ENCODE measurements around the gene IL22RA2. TPM values are rescaled to one million over a fixed set of nuclear protein-coding genes. Genes with fewer than 3 reads are reported as not detected.
"Not testable (repeated sequence)": the region's sequence is repeated elsewhere in the genome, so short reads cannot be mapped to it uniquely, and the experiment has no call there.

IL22RA2 gene
- total and polyA plus RNA-seq, 7 experiments from 2014 or later = not detected

- no peak for DNase-seq
- Histone ChIP-seq H3K4me3 (ENCODE audit: low read length) (no peak overlapping the region), H3K4me1 (ENCODE audit: control insufficient read depth in 2 of 2, insufficient read depth in 2 of 2, low read length in 2 of 2) (peaks cover 21 to 41% of the 10 kb centered on the region in 2 donors), H3K27me3 (ENCODE audit: control insufficient read depth in 2 of 2, insufficient read depth in 2 of 2, low read length in 2 of 2) (no peaks in the 10 kb centered on the region), H3K9me3 (ENCODE audit: control insufficient read depth in 2 of 3, low read length in 3 of 3) (no peaks in the 10 kb centered on the region), H3K36me3 (ENCODE audit: control insufficient read depth in 2 of 3, insufficient read depth in 3 of 3, low read length in 3 of 3) (no peaks in the 10 kb centered on the region), H3K27ac (ENCODE audit: low read depth, low read length) (no peak overlapping the region)
- peaks cover 37 to 89% (median 61%) of the 10 kb centered on the region in 7 donors for H3K4me1 Mint-ChIP-seq
- H3K27ac Mint-ChIP-seq = peak overlapping the region in 1 of 9 donors; percentile 56
- ChIA-PET CTCF (no interaction called here), POLR2A (interaction anchor here (0.6 kb wide), 1 partner anchor 12 kb away, joined by 3 read pairs; no protein-coding TSS in a partner anchor)
- H3K9me3 Mint-ChIP-seq = peaks cover 0 to 18% (median 3%) of the 10 kb centered on the region in 11 donors
- no peaks in the 10 kb centered on the region for H3K27me3 Mint-ChIP-seq
- no peak for ATAC-seq
- intact Hi-C loops (cut with micrococcal nuclease) = loop anchor here in 1 of 2 donors (10.0 kb wide), 1 partner anchor 1561 kb away; the partner anchor contains the start of gene CCDC28A
- H3K36me3 Mint-ChIP-seq = peaks cover 6 to 58% (median 31%) of the 10 kb centered on the region in 5 donors
- peak overlapping the region in 4 of 10 donors; percentile 6 to 42 (median 8) for H3K4me3 Mint-ChIP-seq
Measured at GRCh38 chr6:137213331-137213740, 39.9 kb upstream of the IL22RA2 start.

GRCh38 chr6:137211910-137212309 lies 38.5 kb upstream of the IL22RA2 start:
- peak overlapping the region in 1 of 9 donors; percentile 27 for H3K27ac Mint-ChIP-seq
- CTCF ChIA-PET = no interaction called here
- no peaks in the 10 kb centered on the region for H3K27me3 Mint-ChIP-seq
- ATAC-seq (no peak), DNase-seq (no peak)
- intact Hi-C loops (cut with micrococcal nuclease) = loop anchor here in 1 of 2 donors (10.0 kb wide), 1 partner anchor 1563 kb away; the partner anchor contains the start of gene CCDC28A
- H3K36me3 ChIP-seq (ENCODE audit: control insufficient read depth in 2 of 3, insufficient read depth in 3 of 3, low read length in 3 of 3) = no peaks in the 10 kb centered on the region
- no peaks in the 10 kb centered on the region for H3K27me3 ChIP-seq (ENCODE audit: control insufficient read depth in 2 of 2, insufficient read depth in 2 of 2, low read length in 2 of 2)
- POLR2A ChIA-PET = no interaction called here
- no peak overlapping the region for H3K4me3 Mint-ChIP-seq
- H3K4me1 ChIP-seq (ENCODE audit: control insufficient read depth in 2 of 2, insufficient read depth in 2 of 2, low read length in 2 of 2) = peaks cover 12 to 30% of the 10 kb centered on the region in 2 donors
- H3K36me3 Mint-ChIP-seq = peaks cover 6 to 66% (median 40%) of the 10 kb centered on the region in 5 donors
- H3K27ac ChIP-seq (ENCODE audit: low read depth, low read length) = no peak overlapping the region
- H3K4me1 Mint-ChIP-seq = peaks cover 25 to 83% (median 55%) of the 10 kb centered on the region in 7 donors
- peaks cover 0 to 25% (median 3%) of the 10 kb centered on the region in 11 donors for H3K9me3 Mint-ChIP-seq
- H3K9me3 ChIP-seq (ENCODE audit: control insufficient read depth in 2 of 3, low read length in 3 of 3) = no peaks in the 10 kb centered on the region
- no peak overlapping the region for H3K4me3 ChIP-seq (ENCODE audit: low read length)

GRCh38 chr6:137210903-137211302 lies 37.5 kb upstream of the IL22RA2 start:
- Histone ChIP-seq H3K9me3 (ENCODE audit: control insufficient read depth in 2 of 3, low read length in 3 of 3) (no peaks in the 10 kb centered on the region), H3K4me3 (ENCODE audit: low read length) (no peak overlapping the region), H3K36me3 (ENCODE audit: control insufficient read depth in 2 of 3, insufficient read depth in 3 of 3, low read length in 3 of 3) (peaks cover 0 to 5% (median 0%) of the 10 kb centered on the region in 3 experiments), H3K27me3 (ENCODE audit: control insufficient read depth in 2 of 2, insufficient read depth in 2 of 2, low read length in 2 of 2) (no peaks in the 10 kb centered on the region), H3K4me1 (ENCODE audit: control insufficient read depth in 2 of 2, insufficient read depth in 2 of 2, low read length in 2 of 2) (peaks cover 12 to 23% of the 10 kb centered on the region in 2 donors), H3K27ac (ENCODE audit: low read depth, low read length) (no peak overlapping the region)
- peaks cover 0 to 25% (median 3%) of the 10 kb centered on the region in 11 donors for H3K9me3 Mint-ChIP-seq
- ATAC-seq (no peak), DNase-seq (no peak)
- CTCF ChIA-PET = no interaction called here
- H3K27ac Mint-ChIP-seq = no peak overlapping the region
- peaks cover 19 to 77% (median 51%) of the 10 kb centered on the region in 7 donors for H3K4me1 Mint-ChIP-seq
- peaks cover 10 to 69% (median 43%) of the 10 kb centered on the region in 5 donors for H3K36me3 Mint-ChIP-seq
- POLR2A ChIA-PET = interaction anchor here (0.6 kb wide), 1 partner anchor 349 kb away, joined by 3 read pairs; no protein-coding TSS in a partner anchor
- H3K27me3 Mint-ChIP-seq = no peaks in the 10 kb centered on the region
- no peak overlapping the region for H3K4me3 Mint-ChIP-seq
- intact Hi-C loops (cut with micrococcal nuclease) = loop anchor here in 1 of 2 donors (10.0 kb wide), 1 partner anchor 1564 kb away; the partner anchor contains the start of gene CCDC28A

GRCh38 chr6:137208279-137208678 lies 34.8 kb upstream of the IL22RA2 start:
- H3K9me3 Mint-ChIP-seq = peaks cover 0 to 19% (median 3%) of the 10 kb centered on the region in 11 donors
- intact Hi-C loops (cut with micrococcal nuclease) = no loop called here
- H3K36me3 ChIP-seq (ENCODE audit: control insufficient read depth in 2 of 3, insufficient read depth in 3 of 3, low read length in 3 of 3) = peaks cover 0 to 21% (median 17%) of the 10 kb centered on the region in 3 experiments
- no peak overlapping the region for H3K4me3 Mint-ChIP-seq
- no peaks in the 10 kb centered on the region for H3K9me3 ChIP-seq (ENCODE audit: control insufficient read depth in 2 of 3, low read length in 3 of 3)
- CTCF ChIA-PET = interaction anchor here (0.6 kb wide), 1 partner anchor 676 kb away, joined by 4 read pairs; no protein-coding TSS in a partner anchor
- no peak overlapping the region for H3K27ac Mint-ChIP-seq
- DNase-seq (no peak), ATAC-seq (no peak)
- H3K27me3 ChIP-seq (ENCODE audit: control insufficient read depth in 2 of 2, insufficient read depth in 2 of 2, low read length in 2 of 2) = no peaks in the 10 kb centered on the region
- H3K4me3 ChIP-seq (ENCODE audit: low read length) = no peak overlapping the region
- H3K4me1 ChIP-seq (ENCODE audit: control insufficient read depth in 2 of 2, insufficient read depth in 2 of 2, low read length in 2 of 2) = peaks cover 2 to 5% of the 10 kb centered on the region in 2 donors
- H3K4me1 Mint-ChIP-seq = peaks cover 12 to 51% (median 33%) of the 10 kb centered on the region in 7 donors
- POLR2A ChIA-PET = no interaction called here
- H3K27me3 Mint-ChIP-seq = no peaks in the 10 kb centered on the region
- no peak overlapping the region for H3K27ac ChIP-seq (ENCODE audit: low read depth, low read length)
- H3K36me3 Mint-ChIP-seq = peaks cover 21 to 69% (median 58%) of the 10 kb centered on the region in 5 donors

GRCh38 chr6:137207457-137207856 lies 34.0 kb upstream of the IL22RA2 start:
- H3K27me3 Mint-ChIP-seq; H3K4me3 Mint-ChIP-seq; H3K27ac Mint-ChIP-seq; CTCF ChIA-PET; H3K4me1 ChIP-seq (ENCODE audit: control insufficient read depth in 2 of 2, insufficient read depth in 2 of 2, low read length in 2 of 2); intact Hi-C loops (cut with micrococcal nuclease); H3K27ac ChIP-seq (ENCODE audit: low read depth, low read length); H3K4me3 ChIP-seq (ENCODE audit: low read length); H3K9me3 ChIP-seq (ENCODE audit: control insufficient read depth in 2 of 3, low read length in 3 of 3); ATAC-seq; POLR2A ChIA-PET; H3K27me3 ChIP-seq (ENCODE audit: control insufficient read depth in 2 of 2, insufficient read depth in 2 of 2, low read length in 2 of 2); DNase-seq: not testable (repeated sequence)
- H3K36me3 ChIP-seq (ENCODE audit: control insufficient read depth in 2 of 3, insufficient read depth in 3 of 3, low read length in 3 of 3) = peaks cover 0 to 25% (median 18%) of the 10 kb centered on the region in 3 experiments
- H3K36me3 Mint-ChIP-seq = peaks cover 22 to 69% (median 57%) of the 10 kb centered on the region in 5 donors
- H3K4me1 Mint-ChIP-seq = peaks cover 7 to 45% (median 27%) of the 10 kb centered on the region in 7 donors
- H3K9me3 Mint-ChIP-seq = peaks cover 0 to 17% (median 3%) of the 10 kb centered on the region in 11 donors

GRCh38 chr6:137206577-137206976 lies 33.1 kb upstream of the IL22RA2 start:
- H3K36me3 Mint-ChIP-seq = peaks cover 22 to 65% (median 57%) of the 10 kb centered on the region in 5 donors
- Histone ChIP-seq H3K9me3 (ENCODE audit: control insufficient read depth in 2 of 3, low read length in 3 of 3) (no peaks in the 10 kb centered on the region), H3K27me3 (ENCODE audit: control insufficient read depth in 2 of 2, insufficient read depth in 2 of 2, low read length in 2 of 2) (no peaks in the 10 kb centered on the region), H3K4me1 (ENCODE audit: control insufficient read depth in 2 of 2, insufficient read depth in 2 of 2, low read length in 2 of 2) (peaks cover 0 to 7% of the 10 kb centered on the region in 2 donors), H3K4me3 (ENCODE audit: low read length) (no peak overlapping the region), H3K27ac (ENCODE audit: low read depth, low read length) (no peak overlapping the region), H3K36me3 (ENCODE audit: control insufficient read depth in 2 of 3, insufficient read depth in 3 of 3, low read length in 3 of 3) (peaks cover 0 to 29% (median 18%) of the 10 kb centered on the region in 3 experiments)
- H3K9me3 Mint-ChIP-seq = peaks cover 0 to 17% (median 3%) of the 10 kb centered on the region in 11 donors
- ATAC-seq (no peak), DNase-seq (no peak)
- no peak overlapping the region for H3K27ac Mint-ChIP-seq
- intact Hi-C loops (cut with micrococcal nuclease) = no loop called here
- ChIA-PET CTCF (no interaction called here), POLR2A (no interaction called here)
- no peaks in the 10 kb centered on the region for H3K27me3 Mint-ChIP-seq
- H3K4me1 Mint-ChIP-seq = peaks cover 7 to 39% (median 21%) of the 10 kb centered on the region in 7 donors
- H3K4me3 Mint-ChIP-seq = no peak overlapping the region
